ENCODE measurements around the gene SLC8A2. TPM values are rescaled to one million over a fixed set of nuclear protein-coding genes. Genes with fewer than 3 reads are reported as not detected.

Gene SLC8A2
- total RNA-seq, 1 donor from 2014 or later = 0.23 TPM

DNA sequence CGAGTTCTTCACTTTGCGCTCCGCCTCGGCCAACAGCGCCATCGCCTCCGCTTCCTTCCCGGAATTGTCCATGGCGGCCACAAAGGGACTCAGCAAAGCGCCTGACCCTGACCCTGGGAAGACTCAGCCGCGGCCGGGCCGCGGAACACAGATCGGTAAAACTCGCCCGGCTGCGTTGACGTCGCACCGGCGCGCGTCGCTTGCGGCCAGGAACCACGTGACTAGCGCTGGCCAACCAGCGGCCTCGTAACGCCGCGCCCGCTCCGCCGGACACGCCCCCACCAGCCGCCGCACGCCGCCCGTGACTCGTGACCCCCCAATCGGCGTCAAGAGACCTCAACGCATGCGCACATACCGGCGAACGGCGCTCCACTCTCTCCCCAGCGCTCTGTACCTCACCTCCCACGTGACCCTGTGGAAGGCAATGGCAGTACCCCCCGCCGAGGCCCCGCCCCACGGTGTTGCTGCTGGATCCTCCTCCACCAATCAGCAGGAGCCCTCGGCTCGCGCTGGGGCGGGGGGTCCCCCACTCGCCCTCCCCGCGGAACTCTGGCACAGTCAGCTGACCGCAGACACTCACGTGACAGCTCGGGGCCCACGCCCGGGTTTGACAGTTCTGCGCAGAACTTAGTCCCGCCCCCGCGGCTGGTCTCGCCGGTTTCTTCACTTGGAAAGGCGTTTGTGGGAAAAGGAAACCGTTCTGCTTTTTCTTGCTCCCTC is 43.3 kb upstream of the SLC8A2 start, which contains the start of gene NAPA:
TSS of gene NAPA (minus strand) at position 195 of the 720 bp plus-strand sequence. CDS start at position 72, 123 bp downstream.
- Histone ChIP-seq H3K27me3 (no peaks in the 10 kb centered on the region), H3K36me3 (no peaks in the 10 kb centered on the region), H3K4me1 (peaks cover 48% of the 10 kb centered on the region), H3K27ac (peak within 1 kb of the TSS; percentile 98), H3K9me3 (no peaks in the 10 kb centered on the region), H3K4me3 (peak within 1 kb of the TSS; percentile 95)
- no peak for TF ChIP-seq CTCF (IDR thresholded peaks at IDR 0.05)
- DNase-seq = peak; percentile 100
- ATAC-seq = peak; percentile 97
- intact Hi-C loops (cut with DNase I) = no loop called here

DNA sequence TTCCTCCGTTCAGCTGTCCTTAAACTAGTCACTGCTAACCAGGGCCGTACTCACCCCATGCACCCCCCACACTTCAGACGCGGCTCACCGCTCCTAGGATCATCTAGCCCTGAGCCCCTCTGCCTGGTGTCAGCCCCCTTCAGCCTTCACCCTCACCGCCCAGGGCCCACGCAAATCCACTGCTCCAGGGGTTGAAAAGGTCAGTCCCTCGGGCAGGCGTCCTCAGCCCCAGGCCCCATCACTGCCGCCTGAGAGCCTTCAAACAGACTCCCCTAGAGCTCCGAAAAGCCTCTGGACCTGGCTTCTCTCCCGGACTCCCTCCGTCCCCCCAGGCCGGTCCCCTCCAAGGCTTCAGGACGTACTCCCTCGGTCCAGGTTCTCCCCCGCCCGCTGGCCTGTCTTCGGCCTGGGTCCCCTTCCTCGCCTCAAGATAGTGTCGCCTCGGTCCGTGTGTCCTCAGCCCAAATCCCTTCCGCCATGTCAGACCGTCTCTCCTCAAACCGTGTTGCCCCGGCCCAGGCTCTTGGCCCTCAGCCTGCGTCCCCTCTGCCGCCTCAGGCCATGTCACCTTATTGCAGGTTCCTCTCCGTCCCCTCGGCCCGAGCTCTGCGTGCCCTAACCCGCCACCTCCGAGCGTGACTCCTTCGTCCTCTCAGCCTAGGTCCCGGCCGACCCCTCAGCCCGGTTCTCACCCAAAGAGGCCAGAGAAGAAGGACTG is 42.6 kb upstream of the SLC8A2 start:
- intact Hi-C loops (cut with DNase I) = no loop called here
- peak overlapping the region; percentile 95 for H3K4me3 ChIP-seq
- no peaks in the 10 kb centered on the region for H3K36me3 ChIP-seq
- H3K4me1 ChIP-seq = peaks cover 55% of the 10 kb centered on the region
- DNase-seq (no peak), ATAC-seq (no peak)
- H3K27ac ChIP-seq = peak overlapping the region; percentile 98
- no peaks in the 10 kb centered on the region for H3K9me3 ChIP-seq
- no peak for TF ChIP-seq CTCF (IDR thresholded peaks at IDR 0.05)
- H3K27me3 ChIP-seq = no peaks in the 10 kb centered on the region

DNA sequence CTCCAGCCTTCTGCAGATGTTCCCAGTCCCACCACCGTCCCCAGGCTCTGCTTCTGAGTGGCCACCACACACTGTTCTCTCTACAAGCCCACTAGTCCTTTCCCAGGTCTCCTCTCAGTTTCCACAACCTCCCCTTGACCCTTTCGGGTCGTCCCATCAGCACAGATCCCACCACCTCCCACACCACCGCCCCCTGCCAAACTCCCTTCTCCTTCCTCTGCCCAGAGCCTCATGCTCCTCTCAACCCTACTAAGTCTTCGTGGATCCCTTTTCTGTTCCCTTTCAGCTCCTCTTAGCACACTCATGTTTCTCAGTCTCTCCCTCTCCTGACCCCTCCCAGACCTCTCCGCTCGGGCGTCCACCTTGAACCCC is 41.2 kb upstream of the SLC8A2 start:
- intact Hi-C loops (cut with DNase I) = no loop called here
- H3K4me1 ChIP-seq = peaks cover 66% of the 10 kb centered on the region
- DNase-seq = no peak
- no peaks in the 10 kb centered on the region for H3K9me3 ChIP-seq
- no peak for ATAC-seq
- peak overlapping the region; percentile 95 for H3K4me3 ChIP-seq
- peak overlapping the region; percentile 98 for H3K27ac ChIP-seq
- no peaks in the 10 kb centered on the region for H3K36me3 ChIP-seq
- TF ChIP-seq CTCF (IDR thresholded peaks at IDR 0.05) = no peak
- no peaks in the 10 kb centered on the region for H3K27me3 ChIP-seq

- H3K4me1 ChIP-seq = peaks cover 72% of the 10 kb centered on the region
- peak overlapping the region; percentile 98 for H3K27ac ChIP-seq
- DNase-seq = no peak
- H3K27me3 ChIP-seq = no peaks in the 10 kb centered on the region
- no peaks in the 10 kb centered on the region for H3K9me3 ChIP-seq
- no peak for ATAC-seq
- no peak for TF ChIP-seq CTCF (IDR thresholded peaks at IDR 0.05)
- intact Hi-C loops (cut with DNase I) = no loop called here
- H3K36me3 ChIP-seq = no peaks in the 10 kb centered on the region
- peak overlapping the region; percentile 95 for H3K4me3 ChIP-seq
Observed at GRCh38 chr19:47512183-47512947, 40.7 kb upstream of the SLC8A2 start.

DNA sequence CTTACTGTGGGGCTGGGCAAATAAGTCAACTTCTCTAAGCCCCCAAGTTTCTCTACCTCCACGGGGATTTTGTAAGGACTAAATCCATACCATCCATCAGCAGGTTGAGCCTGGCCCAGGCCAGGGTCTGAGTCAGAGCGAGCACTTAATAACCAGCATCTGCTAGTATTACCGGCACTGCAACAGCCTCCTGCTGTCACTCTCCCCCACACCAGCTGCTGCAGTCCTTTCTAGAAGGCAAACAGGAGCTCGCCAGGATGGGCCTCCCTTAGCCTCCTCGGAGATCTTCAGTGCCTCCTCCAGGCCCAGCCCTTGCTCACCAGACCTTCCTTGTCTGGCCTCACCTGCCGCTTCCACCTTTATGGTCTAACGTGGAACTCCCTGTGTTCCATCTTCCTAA is 40.0 kb upstream of the SLC8A2 start:
- intact Hi-C loops (cut with DNase I) = no loop called here
- H3K27ac ChIP-seq = peak overlapping the region; percentile 98
- no peaks in the 10 kb centered on the region for H3K9me3 ChIP-seq
- no peak for DNase-seq
- no peak for ATAC-seq
- peaks cover 79% of the 10 kb centered on the region for H3K4me1 ChIP-seq
- peak overlapping the region; percentile 95 for H3K4me3 ChIP-seq
- no peaks in the 10 kb centered on the region for H3K27me3 ChIP-seq
- no peak for TF ChIP-seq CTCF (IDR thresholded peaks at IDR 0.05)
- peaks cover 2% of the 10 kb centered on the region for H3K36me3 ChIP-seq

Measured in upper lobe of right lung (tissue), 1 donor.